Stimulated activated CD8-positive, alpha-beta memory T cell treated with anti-CD3 and anti-CD28 coated beads, Interleukin-7, amount 100 ng/mL, for 48 hours (primary cell): ENCODE results near the gene TOX3.

ENCODE experiments used
- DNase-seq, 2 donors: peaks; one replicate each; pipeline ENCODE4 v3.0.0-alpha.2; 2020; ENCODE audit warnings: low read depth in 1 of 2; ENCODE audit errors: extremely low read depth in 1 of 2

Gene TOX3

GRCh38 chr16:52455549-52456277 lies 91.2 kb downstream of the TOX3 start:
- DNase-seq = no peak

- no peak for DNase-seq
These were observed 93.3 kb downstream of the TOX3 start for GRCh38 chr16:52453644-52454043.

GRCh38 chr16:52451971-52452421 lies 94.9 kb downstream of the TOX3 start:
- DNase-seq = no peak

GRCh38 chr16:52450916-52451315 lies 96.0 kb downstream of the TOX3 start:
- no peak for DNase-seq

- DNase-seq = no peak
These were observed 96.7 kb downstream of the TOX3 start for GRCh38 chr16:52450241-52450640.

- no peak for DNase-seq
These were observed 100.9 kb downstream of the TOX3 start for GRCh38 chr16:52446080-52446479.

GRCh38 chr16:52441886-52442285 lies 105.1 kb downstream of the TOX3 start:
- DNase-seq = no peak

GRCh38 chr16:52440248-52440647 lies 106.7 kb downstream of the TOX3 start:
- DNase-seq = no peak

- no peak for DNase-seq
These were observed 107.2 kb downstream of the TOX3 start for GRCh38 chr16:52439750-52440149.

GRCh38 chr16:52439171-52439701 lies 107.7 kb downstream of the TOX3 start:
- DNase-seq = no peak

- no peak for DNase-seq
These were observed 109.7 kb downstream of the TOX3 start for GRCh38 chr16:52437277-52437670.

- DNase-seq = no peak
These were observed 110.3 kb downstream of the TOX3 start for GRCh38 chr16:52436339-52437276.

GRCh38 chr16:52434224-52434623 lies 112.7 kb downstream of the TOX3 start:
- DNase-seq = no peak

- no peak for DNase-seq
These were observed 113.3 kb downstream of the TOX3 start for GRCh38 chr16:52433643-52434042.

- DNase-seq = no peak
These were observed 122.4 kb downstream of the TOX3 start for GRCh38 chr16:52424591-52424990.

GRCh38 chr16:52422307-52422706 lies 124.6 kb downstream of the TOX3 start:
- DNase-seq = no peak

GRCh38 chr16:52418201-52418600 lies 128.7 kb downstream of the TOX3 start:
- DNase-seq = no peak

GRCh38 chr16:52416888-52417287 lies 130.1 kb downstream of the TOX3 start:
- DNase-seq = no peak

GRCh38 chr16:52411011-52411410 lies 135.9 kb downstream of the TOX3 start:
- no peak for DNase-seq

GRCh38 chr16:52408191-52408845 lies 138.6 kb downstream of the TOX3 start:
- DNase-seq = no peak

- no peak for DNase-seq
These were observed 139.2 kb downstream of the TOX3 start for GRCh38 chr16:52407778-52408177.
